A549 (cell line): ENCODE measurements around the gene TNIP2. TPM values are rescaled to one million over a fixed set of nuclear protein-coding genes. Genes with fewer than 3 reads are reported as not detected.
"Not testable (repeated sequence)": the region's sequence is repeated elsewhere in the genome, so short reads cannot be mapped to it uniquely, and the experiment has no call there.

ENCODE experiments used
- ATAC-seq, 2 experiments: fragments of 200-7000 bp in 1 of 2; fragments of >200 bp in 1 of 2; cut with Nextera tagmentation in 1 of 2; cut with Tn5 transposase in 1 of 2; 3 replicates each; pipeline versions ENCODE4 v1.8.0 to v1.9.1; 2018 to 2020; ENCODE audit warnings: mild to moderate bottlenecking in 1 of 2, moderate library complexity in 1 of 2
- CTCF ChIA-PET: fragments of 300-600 bp; sonication (Branson Sonifier 250); formaldehyde crosslinking; extraction: SDS; loops from one replicate; lab custom pipeline; 2021; ENCODE audit warnings: antibody characterized with exemption, inconsistent platforms; lab: Yijun Ruan, JAX
- POLR2A ChIA-PET: fragments of 350-600 bp; formaldehyde crosslinking; extraction: SDS; loops from one replicate; lab custom pipeline; 2021; ENCODE audit warnings: antibody characterized with exemption, inconsistent platforms; lab: Yijun Ruan, JAX
- DNase-seq, 2 experiments: peaks; one replicate each; pipeline versions ENCODE4 v3.0.0 to v3.0.0-alpha.2; 2011 to 2016; ENCODE audit warnings: low read depth in 1 of 2, low spot score in 1 of 2
- FAIRE-seq: peaks from 2 replicates; lab custom pipeline; 2011; peaks lifted over from hg19 to GRCh38; lab: Jason Lieb, UNC
- H3K27ac ChIP-seq, 2 experiments: fragments of >200 bp; sonication (Bioruptor Twin); formaldehyde crosslinking; 3 replicates each; pipeline ENCODE4 v1.5.1; 2016 to 2017
- H3K4me1 ChIP-seq: fragments of >200 bp; sonication (Bioruptor Twin); formaldehyde crosslinking; 3 replicates; pipeline ENCODE4 v1.6.1; 2016
- H3K4me2 ChIP-seq: fragments of >200 bp; sonication (Bioruptor Twin); formaldehyde crosslinking; 3 replicates; pipeline ENCODE4 v1.6.1; 2016
- H3K4me3 ChIP-seq: fragments of >200 bp; sonication (Bioruptor Twin); formaldehyde crosslinking; 3 replicates; pipeline ENCODE4 v1.5.1; 2016
- H3K9me3 ChIP-seq: fragments of >200 bp; sonication (Bioruptor Twin); formaldehyde crosslinking; 3 replicates; pipeline ENCODE4 v1.6.1; 2016
- BHLHE40 ChIP-seq: IDR thresholded peaks from 2 replicates; pipeline ENCODE4 v1.6.1; 2012; ENCODE audit warnings: low read depth, low read length, inconsistent platforms
- CEBPB ChIP-seq, 2 experiments: fragments of >200 bp in 1 of 2; sonication (Bioruptor Twin) in 1 of 2; formaldehyde crosslinking in 1 of 2; IDR thresholded peaks; 2 replicates each; pipeline ENCODE4 v1.6.1; 2012 to 2016
- CHD2 ChIP-seq: fragments of 150-350 bp; IDR thresholded peaks from 2 replicates; pipeline ENCODE4 v1.6.1; 2014; ENCODE audit warnings: low read length; ENCODE audit not compliant: partially characterized antibody
- EP300 ChIP-seq, 2 experiments: fragments of >200 bp; sonication (Bioruptor Twin); formaldehyde crosslinking; IDR thresholded peaks; 2 replicates in 1 of 2; 3 replicates in 1 of 2; pipeline ENCODE4 v1.6.1; 2016 to 2017
- ESRRA ChIP-seq: fragments of 150-350 bp; IDR thresholded peaks from 2 replicates; pipeline ENCODE4 v1.6.1; 2014; ENCODE audit warnings: mild to moderate bottlenecking, low read length, borderline replicate concordance
- FOSL2 ChIP-seq, 2 experiments: fragments of 450-650 bp in 1 of 2; fragments of >200 bp in 1 of 2; sonication (Bioruptor Twin) in 1 of 2; formaldehyde crosslinking; IDR thresholded peaks; 2 replicates each; pipeline versions ENCODE4 v1.5.0 to v1.6.1; 2016 to 2020; ENCODE audit warnings: mild to moderate bottlenecking in 1 of 2, moderate library complexity in 1 of 2
- FOXS1 ChIP-seq: fragments of 250-450 bp; sonication (Bioruptor Pico); IDR thresholded peaks from 2 replicates; pipeline ENCODE4 v1.5.0; 2020; ENCODE audit warnings: mild to moderate bottlenecking, moderate library complexity
- JUN ChIP-seq, 2 experiments: fragments of >200 bp; sonication (Bioruptor Twin); formaldehyde crosslinking; IDR thresholded peaks; 2 replicates in 1 of 2; 3 replicates in 1 of 2; pipeline ENCODE4 v1.6.1; 2016 to 2017
- NPAS2 ChIP-seq: fragments of 250-450 bp; sonication (Bioruptor Pico); IDR thresholded peaks from 2 replicates; pipeline ENCODE4 v1.8.0; 2022; ENCODE audit warnings: mild to moderate bottlenecking, moderate library complexity, borderline replicate concordance
- RAD21 ChIP-seq, 2 experiments: fragments of >200 bp in 1 of 2; sonication (Bioruptor Twin) in 1 of 2; formaldehyde crosslinking in 1 of 2; IDR thresholded peaks in 1 of 2; conservative IDR thresholded peaks in 1 of 2; 2 replicates in 1 of 2; 3 replicates in 1 of 2; pipeline ENCODE4 v1.6.1; 2012 to 2018; ENCODE audit warnings: inconsistent platforms in 1 of 2
- RFX5 ChIP-seq: fragments of 450-650 bp; IDR thresholded peaks from 2 replicates; pipeline ENCODE4 v1.7.1; 2014; ENCODE audit warnings: antibody characterized with exemption, mild to moderate bottlenecking, moderate library complexity
- TFCP2L1 ChIP-seq: fragments of 250-450 bp; sonication (Bioruptor Pico); IDR thresholded peaks from 2 replicates; pipeline ENCODE4 v1.5.0; 2021; ENCODE audit warnings: mild to moderate bottlenecking
- TP53 ChIP-seq: fragments of 250-450 bp; sonication (Bioruptor Pico); IDR thresholded peaks from 2 replicates; pipeline ENCODE4 v1.5.0; 2021; ENCODE audit warnings: mild to moderate bottlenecking, moderate library complexity
- ZFP36 ChIP-seq: fragments of 450-650 bp; IDR thresholded peaks from 2 replicates; pipeline ENCODE4 v1.6.1; 2014; ENCODE audit warnings: borderline replicate concordance; ENCODE audit not compliant: partially characterized antibody
- WGBS: methylation state at CpG from one replicate; pipeline ENCODE4 v1.1.6; 2017; ENCODE audit errors: missing lambda C conversion rate; 5-methylcytosine and 5-hydroxymethylcytosine counted together
- polyA plus RNA-seq, 4 experiments: library from polyadenylated mRNA; depleted of rRNA in 3 of 4; stranded (reverse); fragments of >200 nt; fragmentation: RNase III in 1 of 4; extraction: RNeasy Plus Mini Kit Qiagen cat#74134 plus additional on column Dnase treatment in 1 of 4; gene quantifications; 2 replicates in 3 of 4; 3 replicates in 1 of 4; pipeline ENCODE4 v1.2.3, GENCODE V29; 2011 to 2017
- TF ChIP-seq, protein P1 (sequence below): fragments of 200-600 bp; sonication (generic); IDR thresholded peaks from 2 replicates; pipeline ENCODE4 v1.6.1; 2016; ENCODE audit warnings: antibody characterized with exemption, mild to moderate bottlenecking, moderate library complexity
- TF ChIP-seq, protein P2 (sequence below): fragments of 250-450 bp; sonication (Bioruptor Pico); IDR thresholded peaks from 2 replicates; pipeline ENCODE4 v1.5.0; 2021; ENCODE audit warnings: mild to moderate bottlenecking, moderate library complexity, borderline replicate concordance
- TF ChIP-seq, protein P3 (sequence below): IDR thresholded peaks from 2 replicates; pipeline ENCODE4 v1.6.1; 2012; ENCODE audit warnings: low read depth, borderline replicate concordance
- TF ChIP-seq, protein P4 (sequence below): fragments of >200 bp; sonication (Bioruptor Twin); formaldehyde crosslinking; IDR thresholded peaks from 3 replicates; pipeline ENCODE4 v1.6.1; 2016
- TF ChIP-seq, protein P5 (sequence below): fragments of 450-650 bp; IDR thresholded peaks from 2 replicates; pipeline ENCODE4 v1.6.1; 2014; ENCODE audit warnings: antibody characterized with exemption

The TNIP2 gene
- polyA plus RNA-seq, 2 of the 4 experiments (the other 2 are of a cell fraction) = 20.0 to 27.9 TPM

DNA sequence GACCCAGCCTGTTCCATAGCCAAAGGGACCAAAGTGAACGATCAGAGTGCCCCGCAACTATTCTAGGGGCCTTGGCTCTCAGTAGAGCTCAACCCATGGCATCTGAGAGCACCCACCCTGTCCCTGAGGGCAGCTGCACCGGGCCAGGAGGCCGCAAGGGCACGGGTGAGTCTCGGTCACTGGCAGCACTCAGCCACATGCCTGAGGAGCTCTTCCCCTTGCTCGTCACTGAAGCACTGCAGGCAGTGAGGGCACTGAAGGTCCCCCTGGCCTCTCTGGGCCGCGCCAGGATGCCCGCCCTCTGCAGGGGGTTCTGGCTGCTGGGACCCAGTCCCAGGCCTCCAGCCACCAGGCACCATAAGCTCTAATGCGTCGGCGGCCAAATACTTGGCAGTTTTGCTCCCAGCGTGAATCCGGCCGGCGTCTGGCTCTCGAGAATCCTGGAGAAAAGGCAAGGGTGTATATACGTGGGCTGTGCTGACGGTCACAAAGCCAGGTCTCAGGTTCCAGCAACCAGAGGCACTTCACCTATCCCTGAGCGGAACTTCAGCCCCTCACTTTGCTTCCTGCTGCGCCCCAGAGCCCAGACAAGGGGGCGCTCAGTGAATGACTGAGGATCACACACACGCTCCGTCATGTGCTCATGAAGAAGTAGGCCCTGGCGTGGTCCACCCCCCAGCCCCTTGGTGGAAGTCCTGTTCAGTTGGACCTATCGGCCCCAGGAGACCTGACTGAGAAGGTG is 13.9 kb downstream of the TNIP2 start (continued):
- TF ChIP-seq, protein P1, sequence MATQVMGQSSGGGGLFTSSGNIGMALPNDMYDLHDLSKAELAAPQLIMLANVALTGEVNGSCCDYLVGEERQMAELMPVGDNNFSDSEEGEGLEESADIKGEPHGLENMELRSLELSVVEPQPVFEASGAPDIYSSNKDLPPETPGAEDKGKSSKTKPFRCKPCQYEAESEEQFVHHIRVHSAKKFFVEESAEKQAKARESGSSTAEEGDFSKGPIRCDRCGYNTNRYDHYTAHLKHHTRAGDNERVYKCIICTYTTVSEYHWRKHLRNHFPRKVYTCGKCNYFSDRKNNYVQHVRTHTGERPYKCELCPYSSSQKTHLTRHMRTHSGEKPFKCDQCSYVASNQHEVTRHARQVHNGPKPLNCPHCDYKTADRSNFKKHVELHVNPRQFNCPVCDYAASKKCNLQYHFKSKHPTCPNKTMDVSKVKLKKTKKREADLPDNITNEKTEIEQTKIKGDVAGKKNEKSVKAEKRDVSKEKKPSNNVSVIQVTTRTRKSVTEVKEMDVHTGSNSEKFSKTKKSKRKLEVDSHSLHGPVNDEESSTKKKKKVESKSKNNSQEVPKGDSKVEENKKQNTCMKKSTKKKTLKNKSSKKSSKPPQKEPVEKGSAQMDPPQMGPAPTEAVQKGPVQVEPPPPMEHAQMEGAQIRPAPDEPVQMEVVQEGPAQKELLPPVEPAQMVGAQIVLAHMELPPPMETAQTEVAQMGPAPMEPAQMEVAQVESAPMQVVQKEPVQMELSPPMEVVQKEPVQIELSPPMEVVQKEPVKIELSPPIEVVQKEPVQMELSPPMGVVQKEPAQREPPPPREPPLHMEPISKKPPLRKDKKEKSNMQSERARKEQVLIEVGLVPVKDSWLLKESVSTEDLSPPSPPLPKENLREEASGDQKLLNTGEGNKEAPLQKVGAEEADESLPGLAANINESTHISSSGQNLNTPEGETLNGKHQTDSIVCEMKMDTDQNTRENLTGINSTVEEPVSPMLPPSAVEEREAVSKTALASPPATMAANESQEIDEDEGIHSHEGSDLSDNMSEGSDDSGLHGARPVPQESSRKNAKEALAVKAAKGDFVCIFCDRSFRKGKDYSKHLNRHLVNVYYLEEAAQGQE = no peak
- TF ChIP-seq ZFP36 (no peak), EP300 (IDR thresholded peaks at IDR 0.05) (no peak), CEBPB (IDR thresholded peaks at IDR 0.05) (no peak), BHLHE40 (no peak), CHD2 (no peak), TFCP2L1 (CRISPR knock-in tag) (no peak), RAD21 (conservative IDR thresholded peaks at IDR 0.05 in 1 of 2, IDR thresholded peaks at IDR 0.05 in 1 of 2) (no peak), TP53 (CRISPR knock-in tag) (no peak)
- TF ChIP-seq, protein P2, sequence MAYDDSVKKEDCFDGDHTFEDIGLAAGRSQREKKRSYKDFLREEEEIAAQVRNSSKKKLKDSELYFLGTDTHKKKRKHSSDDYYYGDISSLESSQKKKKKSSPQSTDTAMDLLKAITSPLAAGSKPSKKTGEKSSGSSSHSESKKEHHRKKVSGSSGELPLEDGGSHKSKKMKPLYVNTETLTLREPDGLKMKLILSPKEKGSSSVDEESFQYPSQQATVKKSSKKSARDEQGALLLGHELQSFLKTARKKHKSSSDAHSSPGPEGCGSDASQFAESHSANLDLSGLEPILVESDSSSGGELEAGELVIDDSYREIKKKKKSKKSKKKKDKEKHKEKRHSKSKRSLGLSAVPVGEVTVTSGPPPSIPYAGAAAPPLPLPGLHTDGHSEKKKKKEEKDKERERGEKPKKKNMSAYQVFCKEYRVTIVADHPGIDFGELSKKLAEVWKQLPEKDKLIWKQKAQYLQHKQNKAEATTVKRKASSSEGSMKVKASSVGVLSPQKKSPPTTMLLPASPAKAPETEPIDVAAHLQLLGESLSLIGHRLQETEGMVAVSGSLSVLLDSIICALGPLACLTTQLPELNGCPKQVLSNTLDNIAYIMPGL (CRISPR knock-in tag) = no peak

DNA sequence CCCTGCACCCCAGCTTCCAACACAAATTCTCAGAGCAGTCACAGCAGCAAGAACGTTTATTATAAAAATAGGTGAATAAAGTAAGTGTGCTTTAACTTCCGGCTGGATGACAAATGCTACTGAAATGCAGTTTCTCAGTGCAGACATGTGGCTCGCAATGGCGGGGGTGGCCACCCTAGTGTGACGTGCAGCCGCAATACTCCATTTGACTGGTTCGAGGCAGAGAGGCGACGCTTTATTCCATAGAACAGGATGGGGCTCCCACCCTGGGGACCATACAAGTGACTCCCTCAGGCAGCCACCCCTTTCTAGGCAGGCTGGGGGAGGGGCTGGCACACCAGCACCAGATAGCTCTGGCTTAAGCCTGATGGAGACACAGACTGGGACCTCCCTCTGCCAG is 14.5 kb downstream of the TNIP2 start:
- CTCF ChIA-PET = no interaction called here
- no peak overlapping the region for H3K27ac ChIP-seq
- no peak overlapping the region for H3K4me2 ChIP-seq
- DNase-seq (no peak), ATAC-seq (no peak), FAIRE-seq (no peak)
- H3K4me3 ChIP-seq = no peak overlapping the region
- 77% methylated on average over 9 of the region's 9 CpGs for WGBS
- POLR2A ChIA-PET = no interaction called here
- peaks cover 11% of the 10 kb centered on the region for H3K4me1 ChIP-seq
- TF ChIP-seq, protein P3, sequence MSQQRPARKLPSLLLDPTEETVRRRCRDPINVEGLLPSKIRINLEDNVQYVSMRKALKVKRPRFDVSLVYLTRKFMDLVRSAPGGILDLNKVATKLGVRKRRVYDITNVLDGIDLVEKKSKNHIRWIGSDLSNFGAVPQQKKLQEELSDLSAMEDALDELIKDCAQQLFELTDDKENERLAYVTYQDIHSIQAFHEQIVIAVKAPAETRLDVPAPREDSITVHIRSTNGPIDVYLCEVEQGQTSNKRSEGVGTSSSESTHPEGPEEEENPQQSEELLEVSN = no peak
- TF ChIP-seq FOXS1 (CRISPR knock-in tag) (no peak), FOSL2 (IDR thresholded peaks at IDR 0.05) (no peak), FOSL2 (CRISPR knock-in tag; IDR thresholded peaks at IDR 0.05) (no peak), NPAS2 (CRISPR knock-in tag) (no peak), RAD21 (conservative IDR thresholded peaks at IDR 0.05 in 1 of 2, IDR thresholded peaks at IDR 0.05 in 1 of 2) (no peak), CEBPB (IDR thresholded peaks at IDR 0.05) (no peak), RFX5 (no peak), CHD2 (no peak), ESRRA (no peak), JUN (IDR thresholded peaks at IDR 0.05) (no peak)
- TF ChIP-seq, protein P4, sequence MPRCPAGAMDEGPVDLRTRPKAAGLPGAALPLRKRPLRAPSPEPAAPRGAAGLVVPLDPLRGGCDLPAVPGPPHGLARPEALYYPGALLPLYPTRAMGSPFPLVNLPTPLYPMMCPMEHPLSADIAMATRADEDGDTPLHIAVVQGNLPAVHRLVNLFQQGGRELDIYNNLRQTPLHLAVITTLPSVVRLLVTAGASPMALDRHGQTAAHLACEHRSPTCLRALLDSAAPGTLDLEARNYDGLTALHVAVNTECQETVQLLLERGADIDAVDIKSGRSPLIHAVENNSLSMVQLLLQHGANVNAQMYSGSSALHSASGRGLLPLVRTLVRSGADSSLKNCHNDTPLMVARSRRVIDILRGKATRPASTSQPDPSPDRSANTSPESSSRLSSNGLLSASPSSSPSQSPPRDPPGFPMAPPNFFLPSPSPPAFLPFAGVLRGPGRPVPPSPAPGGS = no peak
- TF ChIP-seq, protein P5, sequence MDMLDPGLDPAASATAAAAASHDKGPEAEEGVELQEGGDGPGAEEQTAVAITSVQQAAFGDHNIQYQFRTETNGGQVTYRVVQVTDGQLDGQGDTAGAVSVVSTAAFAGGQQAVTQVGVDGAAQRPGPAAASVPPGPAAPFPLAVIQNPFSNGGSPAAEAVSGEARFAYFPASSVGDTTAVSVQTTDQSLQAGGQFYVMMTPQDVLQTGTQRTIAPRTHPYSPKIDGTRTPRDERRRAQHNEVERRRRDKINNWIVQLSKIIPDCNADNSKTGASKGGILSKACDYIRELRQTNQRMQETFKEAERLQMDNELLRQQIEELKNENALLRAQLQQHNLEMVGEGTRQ = no peak
- no peaks in the 10 kb centered on the region for H3K9me3 ChIP-seq

DNA sequence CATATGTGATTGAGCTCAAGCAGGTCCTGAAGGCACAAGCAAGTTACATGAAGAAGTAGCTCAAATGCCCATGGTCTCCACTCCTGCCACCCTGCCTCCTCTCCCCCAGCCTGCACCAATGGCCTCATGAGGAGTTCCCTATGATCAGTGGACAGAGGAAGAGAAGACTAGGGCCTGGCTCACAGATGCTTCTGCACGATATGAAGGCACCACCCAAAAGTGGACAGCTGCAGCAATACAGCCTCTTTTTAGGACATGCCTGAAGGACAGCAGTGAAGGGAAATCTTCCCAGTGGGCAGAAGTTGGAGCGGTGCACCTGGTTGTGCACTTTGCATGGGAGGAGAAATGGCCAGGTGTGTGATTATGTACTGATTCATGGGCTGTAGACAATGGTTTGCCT is 17.8 kb downstream of the TNIP2 start:
- DNase-seq, FAIRE-seq, H3K4me3 ChIP-seq, H3K4me2 ChIP-seq, H3K27ac ChIP-seq, POLR2A ChIA-PET, CTCF ChIA-PET, H3K4me1 ChIP-seq, ATAC-seq, H3K9me3 ChIP-seq: not testable (repeated sequence)
- WGBS = 88% methylated on average over 2 of the region's 2 CpGs
